ENCODE data around the gene GPX6. TPM values are rescaled to one million over a fixed set of nuclear protein-coding genes. Genes with fewer than 3 reads are reported as not detected.
"Not testable (repeated sequence)": the region's sequence is repeated elsewhere in the genome, so short reads cannot be mapped to it uniquely, and the experiment has no call there.

GPX6 gene
- total and polyA plus RNA-seq, 4 donors: not detected

- Histone ChIP-seq H3K9ac (ENCODE audit: low read depth in 1 of 2, low read length in 2 of 2) (no peak overlapping the region), H3K27ac (ENCODE audit: low read depth in 1 of 2, low read length in 2 of 2) (no peak overlapping the region), H3K4me3 (ENCODE audit: low read depth in 1 of 3, low read length in 3 of 3) (no peak overlapping the region), H3K9me3 (ENCODE audit: control insufficient read depth in 4 of 4, low read length in 3 of 4) (no peaks in the 10 kb centered on the region), H3K27me3 (ENCODE audit: control insufficient read depth in 4 of 4, insufficient read depth in 4 of 4, low read length in 3 of 4) (peaks cover 0 to 3% (median 0%) of the 10 kb centered on the region in 4 donors), H3K36me3 (ENCODE audit: control insufficient read depth in 4 of 4, insufficient read depth in 3 of 4, low read depth in 1 of 4, low read length in 3 of 4) (no peaks in the 10 kb centered on the region), H3K4me1 (ENCODE audit: control insufficient read depth in 4 of 4, insufficient read depth in 4 of 4, low read length in 3 of 4) (no peaks in the 10 kb centered on the region)
- 68% methylated on average over 4 of the region's 4 CpGs for WGBS
- TF ChIP-seq SP1 (IDR thresholded peaks at IDR 0.05): no peak
- TF ChIP-seq CTCF (IDR thresholded peaks at IDR 0.05; ENCODE audit: low read depth, low read length, missing input control): no peak
- no peak for TF ChIP-seq FOXA2 (IDR thresholded peaks at IDR 0.05)
- TF ChIP-seq MAX (IDR thresholded peaks at IDR 0.05): no peak
- TF ChIP-seq HNF4A (conservative IDR thresholded peaks at IDR 0.05): no peak
- no peak for TF ChIP-seq JUND (IDR thresholded peaks at IDR 0.05)
- no peak for TF ChIP-seq YY1 (IDR thresholded peaks at IDR 0.05)
- no peak for TF ChIP-seq ATF3 (IDR thresholded peaks at IDR 0.05)
- TF ChIP-seq RAD21 (IDR thresholded peaks at IDR 0.05): no peak
- no peak for TF ChIP-seq FOXA1 (IDR thresholded peaks at IDR 0.05)
- TF ChIP-seq TAF1 (conservative IDR thresholded peaks at IDR 0.05): no peak
- TF ChIP-seq NR2F2 (IDR thresholded peaks at IDR 0.05): no peak
- DNase-seq (ENCODE audit: low spot score): no peak
Observed at GRCh38 chr6:28506807-28507475, 8.7 kb downstream of the GPX6 start.

- H3K36me3 ChIP-seq (ENCODE audit: control insufficient read depth in 4 of 4, insufficient read depth in 3 of 4, low read depth in 1 of 4, low read length in 3 of 4): no peaks in the 10 kb centered on the region
- H3K27me3 ChIP-seq (ENCODE audit: control insufficient read depth in 4 of 4, insufficient read depth in 4 of 4, low read length in 3 of 4): peaks cover 0 to 3% (median 0%) of the 10 kb centered on the region in 4 donors
- DNase-seq (ENCODE audit: low spot score): no peak
- no peaks in the 10 kb centered on the region for H3K9me3 ChIP-seq (ENCODE audit: control insufficient read depth in 4 of 4, low read length in 3 of 4)
- TF ChIP-seq SP1 (IDR thresholded peaks at IDR 0.05): no peak
- TF ChIP-seq HNF4A (conservative IDR thresholded peaks at IDR 0.05): no peak
- TF ChIP-seq MAX (IDR thresholded peaks at IDR 0.05): no peak
- no peak for TF ChIP-seq GABPA (IDR thresholded peaks at IDR 0.05 in 1 of 2, conservative IDR thresholded peaks at IDR 0.05 in 1 of 2)
- no peak for TF ChIP-seq FOXA1 (IDR thresholded peaks at IDR 0.05)
- TF ChIP-seq EGR1 (IDR thresholded peaks at IDR 0.05; ENCODE audit: low read depth in 2 of 2): no peak
- TF ChIP-seq RXRA (IDR thresholded peaks at IDR 0.05): no peak
- TF ChIP-seq TAF1 (conservative IDR thresholded peaks at IDR 0.05): no peak
- no peak for TF ChIP-seq ZBTB33 (IDR thresholded peaks at IDR 0.05)
- H3K9ac ChIP-seq (ENCODE audit: low read depth in 1 of 2, low read length in 2 of 2): no peak overlapping the region
- H3K4me1 ChIP-seq (ENCODE audit: control insufficient read depth in 4 of 4, insufficient read depth in 4 of 4, low read length in 3 of 4): no peaks in the 10 kb centered on the region
- H3K4me3 ChIP-seq (ENCODE audit: low read depth in 1 of 3, low read length in 3 of 3): no peak overlapping the region
- H3K27ac ChIP-seq (ENCODE audit: low read depth in 1 of 2, low read length in 2 of 2): no peak overlapping the region
- 94% methylated on average over 1 of the region's 1 CpG for WGBS
Observed at GRCh38 chr6:28505733-28506132, 9.9 kb downstream of the GPX6 start.

- H3K9me3 ChIP-seq (ENCODE audit: control insufficient read depth in 4 of 4, low read length in 3 of 4); H3K27me3 ChIP-seq (ENCODE audit: control insufficient read depth in 4 of 4, insufficient read depth in 4 of 4, low read length in 3 of 4); H3K36me3 ChIP-seq (ENCODE audit: control insufficient read depth in 4 of 4, insufficient read depth in 3 of 4, low read depth in 1 of 4, low read length in 3 of 4); H3K4me3 ChIP-seq (ENCODE audit: low read depth in 1 of 3, low read length in 3 of 3); H3K27ac ChIP-seq (ENCODE audit: low read depth in 1 of 2, low read length in 2 of 2); H3K9ac ChIP-seq (ENCODE audit: low read depth in 1 of 2, low read length in 2 of 2); H3K4me1 ChIP-seq (ENCODE audit: control insufficient read depth in 4 of 4, insufficient read depth in 4 of 4, low read length in 3 of 4); DNase-seq (ENCODE audit: low spot score): not testable (repeated sequence)
- 53% methylated on average over 7 of the region's 7 CpGs for WGBS
Observed at GRCh38 chr6:28502709-28503305, 12.8 kb downstream of the GPX6 start.

GRCh38 chr6:28502136-28502535 is 13.5 kb downstream of the GPX6 start:
- not testable (repeated sequence) for H3K9me3 ChIP-seq (ENCODE audit: control insufficient read depth in 4 of 4, low read length in 3 of 4); H3K36me3 ChIP-seq (ENCODE audit: control insufficient read depth in 4 of 4, insufficient read depth in 3 of 4, low read depth in 1 of 4, low read length in 3 of 4); H3K9ac ChIP-seq (ENCODE audit: low read depth in 1 of 2, low read length in 2 of 2); H3K27ac ChIP-seq (ENCODE audit: low read depth in 1 of 2, low read length in 2 of 2); DNase-seq (ENCODE audit: low spot score); H3K27me3 ChIP-seq (ENCODE audit: control insufficient read depth in 4 of 4, insufficient read depth in 4 of 4, low read length in 3 of 4); H3K4me1 ChIP-seq (ENCODE audit: control insufficient read depth in 4 of 4, insufficient read depth in 4 of 4, low read length in 3 of 4); H3K4me3 ChIP-seq (ENCODE audit: low read depth in 1 of 3, low read length in 3 of 3)
- 93% methylated on average over 35 of the region's 35 CpGs for WGBS
